GM18499 (cell line): ENCODE data around the gene CLMP.

Source experiments
- ATAC-seq: cut with Tn5 transposase; IDR thresholded peaks from one replicate; pipeline ENCODE4 v1.9.1; 2021; ENCODE audit warnings: moderate number of reproducible peaks; ENCODE audit not compliant: insufficient read depth, unreplicated experiment

CLMP gene

GRCh38 chr11:123046473-123047259 lies 148.4 kb downstream of the CLMP start:
- ATAC-seq, result no peak

GRCh38 chr11:123045101-123045500 lies 149.9 kb downstream of the CLMP start:
- no peak for ATAC-seq

GRCh38 chr11:123041185-123041584 lies 153.9 kb downstream of the CLMP start:
- ATAC-seq, result no peak

- no peak for ATAC-seq
Measured at GRCh38 chr11:123040111-123040432, 155.0 kb downstream of the CLMP start.

- ATAC-seq, result no peak
Measured at GRCh38 chr11:123035831-123036230, 159.2 kb downstream of the CLMP start.

GRCh38 chr11:123034597-123034996 lies 160.5 kb downstream of the CLMP start:
- no peak for ATAC-seq

- no peak for ATAC-seq
Measured at GRCh38 chr11:123033895-123034294, 161.2 kb downstream of the CLMP start.

GRCh38 chr11:123030517-123030916 lies 164.5 kb downstream of the CLMP start:
- ATAC-seq, result no peak

GRCh38 chr11:123020968-123021367 lies 174.1 kb downstream of the CLMP start:
- ATAC-seq, result no peak
